GM12875 (cell line): ENCODE measurements around the gene GPR37.

Source experiments
- H3K4me3 ChIP-seq: one replicate; pipeline ENCODE4 v1.5.1; 2011; ENCODE audit warnings: low read depth, low read length, control low read depth
- CTCF ChIP-seq: IDR thresholded peaks from 2 replicates; pipeline ENCODE4 v1.5.1; 2011; ENCODE audit warnings: low read depth, mild to moderate bottlenecking, control low read depth, inconsistent platforms, low read length, moderate library complexity, borderline replicate concordance; ENCODE audit not compliant: insufficient read depth

Gene GPR37

GRCh38 chr7:124801330-124801895 is 35.8 kb upstream of the GPR37 start:
- no peak overlapping the region for H3K4me3 ChIP-seq
- no peak for TF ChIP-seq CTCF

DNA sequence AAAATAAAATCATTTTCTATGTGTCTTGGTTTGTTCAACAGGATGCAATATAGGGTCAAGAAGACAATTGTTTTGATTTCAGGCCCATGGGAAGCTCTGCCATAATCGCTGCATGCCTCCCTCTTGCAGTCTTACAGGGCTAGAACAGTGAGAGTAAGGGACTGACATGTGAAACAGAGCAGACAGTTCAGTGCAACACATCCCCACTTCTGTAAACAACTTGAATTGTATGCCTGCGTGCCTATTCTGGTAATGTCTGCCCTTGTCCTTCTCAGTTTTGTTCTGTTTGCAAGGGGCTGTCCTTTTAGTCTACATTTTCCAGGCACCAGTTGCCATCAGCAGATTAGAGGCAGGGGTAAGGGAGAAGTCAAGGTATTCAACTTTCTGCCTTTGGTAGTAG is 34.8 kb upstream of the GPR37 start:
- no peak for TF ChIP-seq CTCF
- no peak overlapping the region for H3K4me3 ChIP-seq

DNA sequence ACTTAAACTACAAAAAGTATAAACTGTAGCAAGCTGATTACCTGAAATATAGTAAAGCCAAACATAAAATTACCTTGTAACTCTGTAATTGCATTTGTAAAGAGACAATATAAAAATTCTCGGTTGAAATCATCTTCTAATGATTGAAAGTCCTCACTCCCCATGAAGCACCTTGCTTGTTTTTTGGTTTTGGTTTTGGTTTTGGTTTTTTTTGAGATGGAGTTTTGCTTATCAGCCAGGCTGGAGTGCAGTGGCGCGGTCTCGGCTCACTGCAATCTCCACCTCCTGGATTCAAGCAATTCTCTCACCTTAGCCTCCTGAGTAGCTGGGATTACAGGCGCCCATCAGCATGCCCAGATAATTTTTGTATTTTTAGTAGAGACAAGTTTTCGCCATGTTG is 33.9 kb upstream of the GPR37 start:
- H3K4me3 ChIP-seq: no peak overlapping the region
- no peak for TF ChIP-seq CTCF

GRCh38 chr7:124796771-124797170 is 31.2 kb upstream of the GPR37 start:
- TF ChIP-seq CTCF: no peak
- H3K4me3 ChIP-seq: no peak overlapping the region

GRCh38 chr7:124792696-124793095 is 27.1 kb upstream of the GPR37 start:
- no peak for TF ChIP-seq CTCF
- H3K4me3 ChIP-seq: no peak overlapping the region

GRCh38 chr7:124792002-124792401 is 26.4 kb upstream of the GPR37 start:
- TF ChIP-seq CTCF: no peak
- no peak overlapping the region for H3K4me3 ChIP-seq

- H3K4me3 ChIP-seq: no peak overlapping the region
These were observed 25.8 kb upstream of the GPR37 start for GRCh38 chr7:124791426-124791825.

More at GRCh38 chr7:124791426-124791825, 25.8 kb upstream of the GPR37 start:
- no peak for TF ChIP-seq CTCF
